T-helper 1 cell treated with Interleukin-12 subunit alpha and Interleukin-12 subunit beta and Interleukin-4 antibody, amounts not matched to agents 30 ng/mL and 1 ng/mL, for 36 hours (primary cell): ENCODE measurements around the gene PTCHD1. TPM values are rescaled to one million over a fixed set of nuclear protein-coding genes. Genes with fewer than 3 reads are reported as not detected.

Experiments used
- intact Hi-C: fragments of 100-400 bp; cut with micrococcal nuclease; formaldehyde crosslinking; loops from one replicate; pipeline ENCODE4 v1.15.1; 2024
- total RNA-seq: library from RNA; stranded (reverse); gene quantifications from 2 replicates; pipeline ENCODE4 v1.2.3, GENCODE V29; 2022

The PTCHD1 gene
- total RNA-seq, result not detected in 2 replicates

DNA sequence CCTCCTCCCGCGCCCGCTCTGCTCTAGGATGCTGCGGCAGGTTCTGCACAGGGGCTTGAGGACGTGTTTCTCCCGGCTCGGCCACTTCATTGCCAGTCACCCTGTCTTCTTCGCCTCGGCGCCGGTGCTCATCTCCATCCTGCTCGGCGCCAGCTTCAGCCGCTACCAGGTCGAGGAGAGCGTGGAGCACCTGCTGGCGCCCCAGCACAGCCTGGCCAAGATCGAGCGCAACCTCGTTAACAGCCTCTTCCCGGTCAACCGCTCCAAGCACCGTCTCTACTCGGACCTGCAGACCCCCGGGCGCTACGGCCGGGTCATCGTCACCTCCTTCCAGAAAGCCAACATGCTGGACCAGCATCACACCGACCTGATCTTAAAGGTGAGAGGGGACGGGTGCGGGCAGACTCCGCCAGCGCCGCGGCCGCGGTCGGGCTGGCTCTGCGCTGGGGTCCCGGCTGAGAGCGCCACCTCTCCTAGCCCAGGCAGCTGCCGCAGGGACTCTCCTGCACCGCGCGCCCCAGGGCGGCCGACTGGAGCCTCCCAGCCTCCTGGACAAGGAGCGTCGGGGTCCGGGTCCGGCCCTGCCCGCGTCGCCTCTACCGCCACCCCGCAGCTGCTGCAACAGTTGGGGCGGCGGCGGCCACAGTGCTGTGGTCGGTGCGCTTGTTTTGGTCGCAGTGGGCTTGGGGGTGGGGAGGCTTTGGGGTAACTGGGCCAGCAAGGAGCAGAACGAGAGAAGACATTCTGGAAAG is at the start of gene PTCHD1:
Gene PTCHD1, plus strand, starts transcription at position 2 of the 752 bp plus-strand sequence. Its CDS starts 27 bp downstream, at position 29.
- intact Hi-C loops, result loop anchor here (5.0 kb wide), 1 partner anchor 1667 kb away; no protein-coding TSS in a partner anchor

DNA sequence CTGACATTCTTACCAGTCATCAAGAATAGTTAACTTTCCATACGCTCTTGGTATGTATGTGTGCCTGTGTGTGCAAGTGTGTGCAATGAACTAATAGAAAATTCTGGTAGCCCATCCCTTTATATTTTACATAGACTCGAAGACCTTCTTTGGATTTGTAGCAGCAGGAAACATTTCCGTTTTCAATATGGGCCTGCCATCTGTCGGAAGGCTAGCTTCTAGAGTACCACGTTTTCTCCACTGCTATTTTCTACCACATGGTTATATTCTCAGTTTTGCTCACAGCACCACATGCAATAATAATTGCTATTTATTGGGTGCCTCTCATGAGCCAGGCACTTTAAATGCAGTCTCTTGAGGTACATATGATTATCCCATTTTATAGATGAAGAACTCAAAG is 47.9 kb upstream of the PTCHD1 start:
- intact Hi-C loops, result no loop called here

DNA sequence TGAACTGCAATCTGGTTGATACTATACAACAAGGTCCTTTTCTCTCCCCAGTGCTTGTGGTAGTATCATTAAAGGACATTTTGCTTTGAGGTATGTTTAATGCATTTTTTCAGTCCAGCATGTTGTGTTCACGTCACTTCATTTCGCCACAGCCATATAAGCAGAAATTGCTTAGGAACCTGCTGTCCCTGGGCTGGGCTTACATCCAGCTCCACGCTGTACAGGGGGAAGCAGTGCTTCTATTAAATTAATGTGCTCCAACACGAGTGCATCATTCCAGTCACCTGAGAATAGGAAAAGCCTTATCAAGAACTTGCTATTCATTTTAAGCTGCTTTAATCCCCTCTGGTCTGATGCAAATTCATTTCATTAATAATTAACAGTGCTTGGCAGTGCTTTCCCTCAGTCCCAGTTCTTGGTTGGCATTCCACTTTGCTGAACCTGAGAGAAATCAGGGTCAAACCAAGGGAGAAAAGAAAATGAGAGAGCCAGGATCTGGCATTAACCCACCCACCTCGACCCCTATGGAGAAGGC is 47.4 kb upstream of the PTCHD1 start:
- intact Hi-C loops, result no loop called here

DNA sequence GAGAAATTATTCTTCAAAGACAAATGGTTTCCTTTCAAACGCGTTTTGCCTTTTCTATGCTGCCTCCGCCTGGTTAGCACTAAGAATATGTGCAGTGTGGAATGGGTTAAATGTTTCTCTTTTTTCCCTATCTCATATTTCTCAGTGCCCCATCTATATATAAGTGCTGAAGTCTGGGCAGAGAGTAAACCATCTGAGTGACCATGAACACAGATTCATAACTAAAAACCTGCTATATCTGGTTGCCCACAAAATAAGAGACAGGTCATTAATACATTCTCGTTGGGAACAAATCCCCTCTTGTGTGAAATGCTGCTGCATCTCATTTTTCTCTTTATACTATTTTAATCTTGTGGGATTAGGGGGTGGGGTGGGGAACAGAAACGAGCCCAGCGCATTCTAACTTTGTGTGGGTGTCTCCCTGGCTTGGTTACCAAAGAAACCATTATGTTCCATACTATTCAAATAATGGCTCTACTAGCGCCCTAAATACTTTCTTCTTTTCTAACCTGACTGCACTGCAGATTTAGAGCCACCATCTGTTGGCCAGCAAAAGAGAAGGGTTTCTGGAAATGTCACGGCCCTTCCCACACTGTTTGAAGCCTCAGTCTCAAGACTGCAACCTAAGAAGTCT is 42.2 kb upstream of the PTCHD1 start:
- intact Hi-C loops, result no loop called here

DNA sequence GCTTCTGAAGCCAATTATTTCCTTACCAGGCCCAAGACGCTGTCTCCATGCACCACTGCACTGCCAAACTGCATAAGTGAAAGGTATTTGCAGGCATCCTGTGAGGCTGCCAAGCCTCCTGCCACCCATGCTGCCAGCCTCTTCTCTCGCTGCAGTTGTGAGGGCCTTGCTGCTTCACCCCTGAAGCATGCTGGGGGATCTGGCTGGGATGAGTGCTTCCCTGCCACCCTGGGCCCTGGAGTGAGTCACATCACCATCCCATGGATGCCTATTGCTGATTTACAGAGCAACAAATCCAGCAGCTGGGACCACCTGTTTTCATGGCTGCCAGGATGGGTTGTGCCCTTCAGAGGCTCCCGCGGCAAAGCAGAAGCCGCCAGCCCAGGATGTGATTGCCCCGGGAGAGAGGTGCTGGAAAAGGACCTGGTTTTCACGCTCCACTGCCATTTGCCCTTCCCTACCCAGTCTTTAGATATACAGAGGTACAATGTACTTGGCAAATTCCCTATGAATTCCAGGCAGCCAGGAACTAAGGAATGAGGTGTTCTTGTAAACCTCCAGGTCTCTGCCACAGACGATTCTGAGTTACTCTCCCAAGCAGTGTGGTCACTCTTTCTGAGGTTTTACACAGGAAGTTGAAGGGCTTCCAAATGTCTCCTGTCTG is 41.5 kb upstream of the PTCHD1 start:
- intact Hi-C loops, result no loop called here

DNA sequence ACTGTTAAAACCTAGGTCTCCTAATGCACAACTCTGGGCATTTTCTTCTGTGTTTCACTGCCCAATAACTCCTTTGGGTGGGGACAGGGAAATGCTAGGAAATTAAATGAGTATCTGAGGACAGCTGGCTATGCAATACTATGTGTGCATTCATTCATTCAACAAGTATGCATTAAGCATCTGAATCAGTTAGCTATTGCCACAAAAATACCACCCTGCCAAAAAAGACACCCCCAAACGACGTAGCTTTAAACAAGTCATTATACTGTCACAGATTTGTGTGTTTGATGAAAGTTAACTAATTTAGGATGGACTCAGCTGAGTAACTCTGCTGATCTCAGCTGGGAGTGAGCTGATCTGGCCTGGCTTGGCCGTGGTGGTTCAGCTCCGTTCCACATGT is 29.8 kb upstream of the PTCHD1 start:
- intact Hi-C loops, result no loop called here

DNA sequence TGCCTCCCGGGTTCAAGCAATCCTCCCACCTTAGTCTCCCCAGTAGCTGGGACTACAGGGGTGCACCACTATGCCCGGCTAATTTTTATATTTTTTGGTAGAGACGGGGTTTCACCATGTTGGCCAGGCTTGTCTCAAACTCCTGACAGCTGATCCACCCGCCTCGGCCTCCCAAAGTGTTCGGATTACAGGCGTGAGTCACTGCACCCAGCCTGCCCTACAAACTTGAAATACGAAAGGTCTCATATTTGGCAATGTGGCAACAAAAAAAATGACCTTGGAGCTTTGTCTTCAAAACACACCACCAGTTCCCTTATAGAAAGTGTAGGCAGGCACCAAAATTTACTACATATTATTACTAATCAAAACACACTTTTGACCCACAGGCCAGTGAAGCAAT is 22.9 kb upstream of the PTCHD1 start:
- intact Hi-C loops, result no loop called here

DNA sequence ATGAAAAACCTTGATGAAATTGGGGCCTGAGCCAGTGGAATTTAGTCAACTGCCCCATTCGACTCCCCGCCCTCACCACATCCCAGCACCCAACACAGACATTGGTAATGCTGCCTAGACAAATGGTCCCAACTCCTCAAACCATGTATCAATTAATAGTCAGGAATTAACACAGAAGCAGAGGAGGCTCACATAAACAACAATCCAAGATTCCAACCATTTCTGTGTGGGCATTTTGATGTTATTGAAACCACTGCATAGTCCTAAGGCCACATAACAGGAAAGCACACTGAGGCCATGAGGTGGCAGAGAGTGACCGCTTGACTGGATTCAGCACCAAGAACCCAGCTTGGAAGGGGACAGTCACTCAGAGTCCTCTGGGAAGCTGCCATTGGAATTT is 22.5 kb upstream of the PTCHD1 start:
- intact Hi-C loops, result no loop called here

DNA sequence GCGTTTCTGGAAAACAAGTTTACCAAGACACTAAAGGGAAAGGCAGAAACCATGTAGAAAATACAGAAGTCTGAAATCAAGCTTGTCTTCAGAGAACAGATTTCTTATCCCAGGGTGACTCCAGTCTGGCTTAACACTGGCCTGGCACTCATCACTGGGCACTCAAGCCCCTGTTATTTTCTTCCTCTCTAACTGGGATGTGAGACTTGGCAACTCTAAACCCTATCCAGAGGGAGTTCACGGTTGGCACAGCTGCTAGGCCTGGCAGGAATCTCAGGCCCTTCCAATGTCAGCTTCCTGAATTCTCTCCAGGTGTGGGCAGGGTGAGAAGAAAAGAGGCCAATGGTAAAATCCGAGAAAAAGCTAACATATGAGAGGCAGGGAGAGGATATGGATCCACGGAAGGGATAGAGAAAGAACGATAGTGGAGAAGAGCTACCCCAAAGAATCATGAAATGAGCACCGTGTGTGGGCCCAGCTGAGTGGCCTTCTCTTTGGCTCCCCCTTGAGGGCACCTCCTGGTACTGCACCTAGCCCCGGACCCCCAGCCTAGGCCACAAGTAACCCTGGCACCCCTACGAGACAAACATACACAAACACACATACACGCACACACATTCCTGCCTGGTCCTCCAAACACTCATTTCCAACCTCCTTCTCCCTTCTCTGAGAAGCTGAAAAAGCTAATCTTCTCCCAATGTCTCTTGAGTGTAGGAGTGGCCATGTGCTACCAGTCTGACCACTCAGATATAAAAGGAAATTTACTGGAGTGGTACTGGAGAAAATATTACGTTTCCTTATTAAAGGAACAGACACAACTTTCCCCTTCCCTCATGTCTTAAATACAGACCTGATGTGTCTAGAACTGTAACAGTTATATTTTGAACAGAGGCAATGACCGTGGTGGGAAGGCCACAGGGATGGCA is 16.6 kb upstream of the PTCHD1 start:
- intact Hi-C loops, result loop anchor here (5.0 kb wide), 1 partner anchor 1331 kb away; no protein-coding TSS in a partner anchor

DNA sequence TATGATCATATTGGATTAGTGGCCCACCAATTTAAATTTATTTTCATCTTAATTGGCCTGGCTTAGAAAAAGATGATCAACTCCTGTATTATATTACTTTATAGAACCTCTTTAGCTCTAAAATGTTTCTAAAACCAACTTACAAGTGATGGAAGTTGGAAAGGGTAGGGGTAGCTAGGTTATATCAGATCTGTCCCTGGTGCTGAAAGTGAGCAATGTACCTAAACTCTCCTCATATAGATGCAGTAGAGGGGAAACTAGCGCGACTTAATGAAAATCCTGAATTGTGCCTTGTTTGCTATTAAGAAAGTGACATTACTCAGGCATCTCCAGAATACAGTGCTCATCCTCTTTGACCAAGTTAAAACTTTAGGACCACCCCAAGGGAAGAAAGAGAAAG is 7.5 kb upstream of the PTCHD1 start:
- intact Hi-C loops, result no loop called here

DNA sequence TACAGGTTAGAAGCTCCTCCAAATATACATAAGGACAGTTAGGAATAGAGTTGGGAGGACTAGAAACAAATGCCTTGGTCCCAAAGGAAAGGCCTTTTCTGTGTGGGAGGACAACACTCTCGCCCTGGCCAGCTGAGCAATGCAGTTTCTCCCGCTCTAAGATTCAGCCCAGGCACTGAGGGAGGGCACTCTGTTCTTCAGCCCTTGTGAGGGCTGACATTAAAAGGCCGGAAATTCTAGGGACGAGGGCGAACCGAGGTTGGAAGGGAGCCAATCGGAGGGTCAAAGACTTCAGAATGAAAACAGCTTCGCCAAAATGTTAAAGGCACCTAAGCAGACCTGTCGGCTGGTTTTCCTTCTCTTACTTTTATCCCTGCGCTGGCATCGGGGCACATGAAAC is 2.9 kb upstream of the PTCHD1 start:
- intact Hi-C loops, result loop anchor here (5.0 kb wide), 1 partner anchor 1671 kb away; no protein-coding TSS in a partner anchor

DNA sequence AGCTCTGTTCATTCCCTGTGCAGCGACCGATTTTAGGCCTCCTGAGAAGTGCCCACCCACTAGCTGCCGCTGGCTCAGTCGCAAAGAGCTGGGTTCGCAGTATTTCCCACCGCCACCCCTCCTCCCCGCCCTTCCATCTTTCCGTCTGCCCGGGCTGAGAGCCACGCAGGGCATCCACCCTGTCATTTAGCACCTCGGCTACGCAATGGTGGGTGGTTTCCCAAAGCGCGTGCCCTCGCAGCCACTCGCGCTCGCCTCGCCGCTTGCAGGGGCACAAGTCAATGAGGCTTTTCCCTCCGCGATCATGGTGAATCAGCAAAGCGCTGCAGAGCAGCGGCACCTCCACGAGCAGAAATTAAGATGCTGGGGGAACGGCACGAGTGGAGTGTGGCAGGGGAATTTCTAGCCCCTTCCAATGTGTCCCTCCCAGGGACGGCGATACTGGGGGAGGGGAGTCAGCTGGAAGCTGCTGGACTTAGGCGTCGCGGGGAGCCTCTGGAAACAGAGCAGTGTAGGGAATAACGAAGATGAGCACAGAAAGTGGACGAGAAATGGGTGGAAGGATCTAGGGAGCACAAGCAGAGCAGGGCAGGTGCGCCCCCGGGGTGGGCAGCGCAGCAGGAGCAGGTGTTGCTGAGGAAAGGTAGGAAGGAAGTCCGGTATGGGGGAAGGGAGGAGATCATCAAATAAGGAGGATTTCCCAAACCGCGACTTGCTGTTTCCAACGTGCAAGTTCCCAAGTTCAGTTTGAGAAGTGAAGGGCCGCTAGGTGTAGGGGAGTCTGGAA is 2.4 kb upstream of the PTCHD1 start:
- intact Hi-C loops, result loop anchor here (5.0 kb wide), 1 partner anchor 1670 kb away; no protein-coding TSS in a partner anchor

DNA sequence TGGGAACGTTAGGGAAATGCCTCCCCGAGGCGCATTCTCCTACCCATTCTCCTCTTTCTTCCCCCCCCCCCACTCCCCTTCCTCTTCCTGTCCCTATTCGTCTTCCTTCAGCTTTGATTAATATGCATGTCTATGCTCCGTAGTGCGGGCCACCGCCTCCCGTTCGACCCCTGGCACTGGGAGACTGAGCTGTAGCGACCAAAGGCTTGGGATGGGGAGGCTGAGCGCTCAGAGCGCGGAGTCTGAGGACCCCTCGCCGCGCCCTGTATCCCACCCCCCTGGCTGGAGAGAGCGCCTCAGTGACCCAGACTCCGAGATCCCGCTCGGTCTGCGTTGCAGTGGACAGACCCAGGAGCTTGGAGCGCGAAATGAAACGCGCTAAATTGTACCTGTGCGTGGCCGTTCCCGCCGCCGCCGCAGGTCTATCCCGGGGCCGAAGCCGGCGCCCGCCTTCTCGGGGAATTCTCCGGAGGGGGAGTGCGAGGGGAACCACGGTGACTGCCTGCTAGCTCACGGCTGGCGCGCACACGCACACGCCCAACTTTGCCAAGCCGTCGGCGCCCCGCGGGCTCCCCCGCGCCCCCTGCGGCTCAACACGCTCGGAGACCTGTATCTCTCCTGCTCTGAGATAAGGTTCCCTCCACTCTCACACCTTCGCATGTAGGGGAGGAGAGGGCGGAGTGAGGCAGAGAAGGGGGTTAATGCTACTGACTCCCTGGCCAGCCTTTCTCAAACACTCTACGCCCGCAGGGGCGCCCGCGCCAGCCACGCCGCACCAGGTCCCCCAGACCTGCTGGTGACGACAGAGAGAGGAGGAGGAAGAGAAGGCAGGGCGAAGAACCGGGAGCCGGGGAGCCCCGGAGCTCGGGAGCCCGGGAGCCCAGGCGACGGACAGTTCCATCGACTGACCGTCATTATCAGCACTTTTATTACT is 1.5 kb upstream of the PTCHD1 start:
- intact Hi-C loops, result loop anchor here (5.0 kb wide), 1 partner anchor 1669 kb away; no protein-coding TSS in a partner anchor

DNA sequence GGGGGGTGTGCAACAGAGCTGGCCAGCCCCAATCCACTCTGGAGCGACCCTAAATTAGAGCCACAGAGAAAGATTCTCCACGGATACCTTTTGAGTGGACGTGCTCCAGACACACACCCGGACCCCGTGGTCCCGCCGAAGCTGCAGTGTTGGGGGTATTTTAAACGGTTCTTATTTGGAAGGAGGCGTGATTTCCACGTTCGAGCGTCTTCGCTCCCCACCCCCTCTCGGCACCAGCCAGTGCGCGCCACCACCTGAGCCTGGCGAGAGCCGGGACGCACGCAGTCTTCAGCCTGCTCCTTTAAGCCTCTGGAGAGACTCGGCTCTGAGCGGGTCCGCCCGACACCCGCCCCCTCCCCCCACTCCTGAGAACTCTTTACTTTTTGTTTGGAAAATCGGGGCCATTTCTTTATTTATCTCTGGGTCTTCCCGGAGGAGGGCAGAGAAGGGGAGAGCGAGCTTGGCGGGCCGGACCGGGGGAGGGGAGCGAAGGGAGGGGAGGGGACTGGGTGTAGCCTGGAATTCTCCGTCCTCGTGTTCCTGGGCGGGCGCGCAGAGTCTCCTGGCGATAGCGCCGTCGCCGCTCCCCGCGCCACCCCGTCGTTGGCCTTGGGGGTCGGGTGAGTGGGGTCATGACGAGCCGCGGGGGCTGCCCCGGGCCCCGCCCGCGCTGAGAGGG is 668 bp upstream of the PTCHD1 start:
- intact Hi-C loops, result loop anchor here (5.0 kb wide), 1 partner anchor 1668 kb away; no protein-coding TSS in a partner anchor

DNA sequence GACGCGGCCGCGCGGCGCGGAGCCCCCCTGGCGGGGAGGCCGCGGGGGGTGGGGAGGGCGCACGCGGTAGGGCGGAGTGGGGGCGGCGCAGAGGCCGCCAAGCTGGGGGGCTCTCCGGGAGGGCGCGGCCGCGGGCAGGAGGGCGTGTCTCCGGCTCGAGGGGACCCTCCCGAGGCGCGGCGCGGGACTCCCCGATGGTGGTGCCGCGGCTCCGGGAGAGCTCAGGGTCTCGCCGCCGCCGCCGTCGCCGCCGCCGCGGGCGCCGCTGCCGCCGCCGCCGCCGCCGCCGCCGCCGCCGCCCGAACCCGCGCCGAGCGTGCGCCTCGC is 165 bp upstream of the PTCHD1 start:
- intact Hi-C loops, result loop anchor here (5.0 kb wide), 1 partner anchor 1668 kb away; no protein-coding TSS in a partner anchor

DNA sequence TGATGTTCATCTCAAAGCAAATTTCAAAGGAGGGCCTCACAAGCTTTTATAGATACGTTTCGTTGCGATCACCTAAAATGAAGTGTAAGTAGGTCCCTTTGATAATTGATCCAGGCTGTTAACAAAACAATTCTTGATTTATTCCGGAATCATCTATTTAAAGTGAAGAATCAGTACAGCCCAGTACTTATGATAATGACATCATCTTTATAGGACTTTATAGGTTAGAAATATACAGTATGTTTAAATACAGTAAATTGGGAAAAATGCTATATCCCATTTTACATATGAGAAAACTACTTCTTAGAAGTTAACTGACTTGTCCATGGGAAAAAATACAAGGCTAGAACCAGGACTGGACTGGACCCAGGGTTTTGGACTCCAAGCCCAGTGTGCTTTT is 3.7 kb downstream of the PTCHD1 start:
- intact Hi-C loops, result no loop called here

DNA sequence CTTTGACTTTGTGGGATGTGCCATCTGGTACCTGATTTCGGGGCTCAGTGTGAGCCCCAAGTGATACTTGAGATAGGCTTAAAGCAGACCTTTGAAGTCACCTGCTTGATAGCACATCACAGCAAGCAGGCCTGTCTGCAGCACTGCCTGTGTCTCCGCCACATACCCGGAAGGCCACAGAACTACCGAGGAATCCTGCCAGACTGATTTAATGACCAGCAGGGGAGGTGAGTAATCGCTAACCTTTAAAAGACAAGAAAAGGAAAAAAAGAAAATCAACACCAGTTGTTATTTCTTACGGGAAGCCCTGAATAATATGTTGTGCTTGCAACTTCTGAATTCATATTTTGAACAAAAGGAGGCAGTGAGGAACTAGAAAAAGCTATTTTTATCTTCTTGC is 6.8 kb downstream of the PTCHD1 start:
- intact Hi-C loops, result no loop called here

DNA sequence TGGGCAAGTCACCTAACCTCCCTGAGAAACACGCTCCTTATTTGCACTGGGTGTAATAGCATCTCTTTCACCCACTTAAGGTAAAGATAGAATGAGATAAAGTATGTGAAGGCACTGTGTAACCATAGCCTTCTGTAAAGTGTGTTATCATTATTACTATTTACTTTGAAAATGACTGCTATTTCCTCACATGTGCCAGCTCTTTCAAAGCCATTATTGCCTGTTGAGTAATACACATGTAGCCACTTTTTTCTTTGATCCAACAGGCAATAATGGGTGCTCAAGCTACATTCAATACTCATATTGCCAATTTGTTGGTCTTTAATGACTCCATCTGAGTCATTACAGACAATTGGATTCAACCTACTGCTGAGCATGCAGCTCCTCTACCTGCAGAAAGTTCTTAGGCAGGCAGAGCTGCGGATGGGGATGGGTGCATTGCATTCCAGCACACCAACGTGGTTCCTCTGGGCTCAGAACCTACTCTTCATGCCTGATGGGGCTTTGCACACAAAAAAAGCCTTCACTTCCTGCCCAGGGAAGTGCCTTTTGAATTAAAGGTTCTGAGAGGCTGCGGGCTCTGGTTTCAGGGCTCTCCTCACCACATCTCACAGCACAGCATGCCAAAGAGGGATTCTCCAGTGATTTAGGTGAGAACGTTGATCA is 9.7 kb downstream of the PTCHD1 start:
- intact Hi-C loops, result no loop called here
